ENCODE measurements around the gene UBE2D1. TPM values are rescaled to one million over a fixed set of nuclear protein-coding genes. Genes with fewer than 3 reads are reported as not detected.

Gene UBE2D1
- total RNA-seq, 4 donors from 2014 or later = 62.0 to 178 (median 81.6) TPM

DNA sequence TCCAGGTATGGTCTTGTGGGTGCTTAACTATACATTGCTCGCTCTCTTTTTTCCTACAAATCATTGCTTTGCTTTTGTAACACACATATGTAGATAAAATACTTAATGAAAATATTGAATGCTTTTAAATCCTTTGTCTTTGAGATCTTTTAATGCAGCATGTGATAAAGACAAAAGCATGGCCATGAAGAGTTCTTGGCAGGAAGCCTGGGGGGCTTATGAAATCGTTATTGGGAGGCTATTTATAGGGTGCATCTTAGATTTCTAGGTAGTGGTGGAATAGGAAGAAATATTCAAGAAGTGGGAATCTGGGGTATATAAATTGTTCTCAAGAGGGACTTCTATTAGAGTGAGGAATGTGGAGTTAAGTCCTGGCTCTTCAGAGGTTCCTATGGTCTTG is 21.9 kb downstream of the UBE2D1 start:
- H3K27ac ChIP-seq = peak overlapping the region; percentile 85 to 98 (median 86)
- no peak for TF ChIP-seq CTCF (IDR thresholded peaks at IDR 0.05 in 4 of 5, conservative IDR thresholded peaks at IDR 0.05 in 1 of 5)
- TF ChIP-seq POLR2A (IDR thresholded peaks at IDR 0.05) = no peak
- intact Hi-C loops (cut with DNase I; ENCODE audit: low total_unique reads) (no loop called here), in situ Hi-C loops (cut with MboI; ENCODE audit: low sequenced_read_pairs in 4 of 4) (no loop called here)
- peaks cover 0 to 7% of the 10 kb centered on the region in 2 donors for H3K36me3 ChIP-seq
- DNase-seq = no peak
- no peaks in the 10 kb centered on the region for H3K27me3 ChIP-seq
- ATAC-seq = no peak
- no peaks in the 10 kb centered on the region for H3K9me3 ChIP-seq
- peaks cover 94 to 98% of the 10 kb centered on the region in 2 donors for H3K4me1 ChIP-seq
- no peak overlapping the region for H3K4me3 ChIP-seq

DNA sequence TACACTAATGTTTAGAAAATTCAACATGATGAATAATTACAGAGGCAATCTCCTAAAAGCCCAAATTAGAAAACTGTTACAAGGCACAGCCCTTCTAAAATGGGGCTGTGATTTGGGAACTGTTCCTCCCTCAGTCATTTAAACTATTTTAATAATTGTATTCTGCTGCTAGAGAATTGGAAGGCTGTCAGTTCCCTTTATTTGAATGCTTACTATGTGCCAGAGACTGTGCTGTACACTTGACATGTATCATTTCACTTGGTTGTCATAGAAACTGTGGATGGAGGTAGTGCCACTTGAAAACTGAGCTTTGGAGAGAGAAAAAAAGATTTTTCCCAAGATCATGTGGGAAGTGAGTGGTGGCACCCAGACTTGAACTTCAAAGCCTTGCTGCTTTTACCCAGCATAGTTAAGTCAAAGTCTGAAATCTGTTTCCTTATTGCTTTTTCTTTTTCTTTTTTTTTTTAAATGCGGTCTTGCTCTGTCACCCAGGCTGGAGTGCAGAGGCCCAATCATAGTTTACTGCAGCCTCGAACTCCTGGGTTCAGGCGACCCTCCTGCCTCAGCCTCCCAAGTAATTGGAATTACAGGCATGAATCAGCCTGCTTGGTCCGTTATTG is 23.6 kb downstream of the UBE2D1 start:
- intact Hi-C loops (cut with DNase I; ENCODE audit: low total_unique reads) = no loop called here
- no peak overlapping the region for H3K4me3 ChIP-seq
- in situ Hi-C loops (cut with MboI; ENCODE audit: low sequenced_read_pairs in 4 of 4) = no loop called here
- peaks cover 0 to 23% of the 10 kb centered on the region in 2 donors for H3K36me3 ChIP-seq
- DNase-seq = no peak
- H3K27ac ChIP-seq = peak overlapping the region; percentile 85 to 98 (median 86)
- no peaks in the 10 kb centered on the region for H3K27me3 ChIP-seq
- TF ChIP-seq CTCF (IDR thresholded peaks at IDR 0.05 in 4 of 5, conservative IDR thresholded peaks at IDR 0.05 in 1 of 5) (no peak), POLR2A (IDR thresholded peaks at IDR 0.05) (no peak)
- peaks cover 79 to 85% of the 10 kb centered on the region in 2 donors for H3K4me1 ChIP-seq
- ATAC-seq = no peak
- no peaks in the 10 kb centered on the region for H3K9me3 ChIP-seq

DNA sequence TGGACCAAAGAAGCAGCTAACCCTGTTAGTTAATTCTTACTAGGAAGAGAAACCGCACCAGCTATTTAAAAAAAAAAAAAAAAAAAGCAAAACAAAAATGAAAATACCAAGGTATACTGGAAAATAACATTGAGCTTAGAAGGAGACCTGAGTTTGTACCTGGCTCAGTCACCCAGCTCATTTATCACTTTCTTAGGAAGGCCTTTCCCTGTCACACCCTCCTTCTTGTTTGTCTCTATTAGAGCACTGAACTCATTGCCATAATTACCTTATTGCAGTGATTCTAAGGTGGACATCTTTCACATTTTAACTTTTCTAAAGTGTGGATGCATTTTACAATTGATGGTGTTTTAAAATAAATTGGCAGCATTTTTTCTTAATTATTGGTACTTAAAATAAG is 24.1 kb downstream of the UBE2D1 start:
- Histone ChIP-seq H3K36me3 (peaks cover 0 to 27% of the 10 kb centered on the region in 2 donors), H3K4me1 (peaks cover 74 to 80% of the 10 kb centered on the region in 2 donors), H3K27ac (peak overlapping the region; percentile 85 to 98 (median 86)), H3K9me3 (no peaks in the 10 kb centered on the region), H3K27me3 (no peaks in the 10 kb centered on the region), H3K4me3 (no peak overlapping the region)
- TF ChIP-seq CTCF (IDR thresholded peaks at IDR 0.05 in 4 of 5, conservative IDR thresholded peaks at IDR 0.05 in 1 of 5) = no peak
- no peak for TF ChIP-seq POLR2A (IDR thresholded peaks at IDR 0.05)
- in situ Hi-C loops (cut with MboI; ENCODE audit: low sequenced_read_pairs in 4 of 4) (no loop called here), intact Hi-C loops (cut with DNase I; ENCODE audit: low total_unique reads) (no loop called here)
- DNase-seq (no peak), ATAC-seq (peak in 1 of 2 donors; percentile 37)

DNA sequence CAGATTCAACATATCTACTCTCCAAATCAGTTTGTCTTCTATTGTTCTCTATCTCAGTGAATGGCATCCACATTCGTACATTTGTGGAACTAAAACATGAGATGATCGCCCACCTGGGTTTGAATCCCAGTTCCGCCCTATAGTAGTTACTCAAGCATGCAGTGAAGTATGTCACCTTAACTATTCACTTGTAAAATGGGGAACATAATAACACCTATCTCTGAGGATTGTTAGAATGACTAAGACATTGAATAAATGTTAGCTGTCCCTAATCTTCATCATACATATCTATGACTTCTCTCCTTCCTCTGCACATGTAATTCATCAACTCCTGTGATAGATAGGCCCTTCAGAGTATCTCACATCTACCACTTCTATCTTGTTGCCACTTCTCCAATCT is 24.7 kb downstream of the UBE2D1 start:
- Histone ChIP-seq H3K4me1 (peaks cover 68 to 74% of the 10 kb centered on the region in 2 donors), H3K27me3 (no peaks in the 10 kb centered on the region), H3K27ac (peak overlapping the region; percentile 85 to 98 (median 86)), H3K4me3 (peak overlapping the region in 1 of 4 donors; percentile 3), H3K36me3 (peaks cover 2 to 33% of the 10 kb centered on the region in 2 donors), H3K9me3 (no peaks in the 10 kb centered on the region)
- DNase-seq (no peak), ATAC-seq (no peak)
- TF ChIP-seq POLR2A (IDR thresholded peaks at IDR 0.05) = no peak
- TF ChIP-seq CTCF (IDR thresholded peaks at IDR 0.05 in 4 of 5, conservative IDR thresholded peaks at IDR 0.05 in 1 of 5) = no peak
- intact Hi-C loops (cut with DNase I; ENCODE audit: low total_unique reads) (no loop called here), in situ Hi-C loops (cut with MboI; ENCODE audit: low sequenced_read_pairs in 4 of 4) (no loop called here)

All from gastrocnemius medialis (tissue), 4 donors.